Measurements from ENCODE around the gene VAX1.

DNA sequence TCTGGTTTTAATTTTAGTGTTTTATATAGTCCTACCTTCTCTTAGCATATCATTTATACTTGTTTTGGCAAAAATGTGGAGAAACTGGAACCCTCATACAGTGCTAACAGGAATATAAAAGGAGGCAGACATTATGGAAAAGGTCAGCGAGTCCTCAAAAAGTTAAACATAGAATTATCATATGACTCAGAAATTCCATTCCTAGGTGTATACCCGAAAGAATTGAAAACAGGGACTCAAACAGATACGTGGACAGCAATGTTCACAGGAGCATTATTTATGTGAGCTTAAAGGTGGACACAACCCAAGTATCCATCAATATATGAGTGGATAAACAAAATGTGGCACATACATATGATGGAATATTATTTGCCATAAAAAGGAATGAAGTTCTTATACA, 51.5 kb downstream of the VAX1 start:
- TF ChIP-seq, protein P1, sequence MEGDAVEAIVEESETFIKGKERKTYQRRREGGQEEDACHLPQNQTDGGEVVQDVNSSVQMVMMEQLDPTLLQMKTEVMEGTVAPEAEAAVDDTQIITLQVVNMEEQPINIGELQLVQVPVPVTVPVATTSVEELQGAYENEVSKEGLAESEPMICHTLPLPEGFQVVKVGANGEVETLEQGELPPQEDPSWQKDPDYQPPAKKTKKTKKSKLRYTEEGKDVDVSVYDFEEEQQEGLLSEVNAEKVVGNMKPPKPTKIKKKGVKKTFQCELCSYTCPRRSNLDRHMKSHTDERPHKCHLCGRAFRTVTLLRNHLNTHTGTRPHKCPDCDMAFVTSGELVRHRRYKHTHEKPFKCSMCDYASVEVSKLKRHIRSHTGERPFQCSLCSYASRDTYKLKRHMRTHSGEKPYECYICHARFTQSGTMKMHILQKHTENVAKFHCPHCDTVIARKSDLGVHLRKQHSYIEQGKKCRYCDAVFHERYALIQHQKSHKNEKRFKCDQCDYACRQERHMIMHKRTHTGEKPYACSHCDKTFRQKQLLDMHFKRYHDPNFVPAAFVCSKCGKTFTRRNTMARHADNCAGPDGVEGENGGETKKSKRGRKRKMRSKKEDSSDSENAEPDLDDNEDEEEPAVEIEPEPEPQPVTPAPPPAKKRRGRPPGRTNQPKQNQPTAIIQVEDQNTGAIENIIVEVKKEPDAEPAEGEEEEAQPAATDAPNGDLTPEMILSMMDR (IDR thresholded peaks at IDR 0.05), result no peak
- TF ChIP-seq, protein P2, sequence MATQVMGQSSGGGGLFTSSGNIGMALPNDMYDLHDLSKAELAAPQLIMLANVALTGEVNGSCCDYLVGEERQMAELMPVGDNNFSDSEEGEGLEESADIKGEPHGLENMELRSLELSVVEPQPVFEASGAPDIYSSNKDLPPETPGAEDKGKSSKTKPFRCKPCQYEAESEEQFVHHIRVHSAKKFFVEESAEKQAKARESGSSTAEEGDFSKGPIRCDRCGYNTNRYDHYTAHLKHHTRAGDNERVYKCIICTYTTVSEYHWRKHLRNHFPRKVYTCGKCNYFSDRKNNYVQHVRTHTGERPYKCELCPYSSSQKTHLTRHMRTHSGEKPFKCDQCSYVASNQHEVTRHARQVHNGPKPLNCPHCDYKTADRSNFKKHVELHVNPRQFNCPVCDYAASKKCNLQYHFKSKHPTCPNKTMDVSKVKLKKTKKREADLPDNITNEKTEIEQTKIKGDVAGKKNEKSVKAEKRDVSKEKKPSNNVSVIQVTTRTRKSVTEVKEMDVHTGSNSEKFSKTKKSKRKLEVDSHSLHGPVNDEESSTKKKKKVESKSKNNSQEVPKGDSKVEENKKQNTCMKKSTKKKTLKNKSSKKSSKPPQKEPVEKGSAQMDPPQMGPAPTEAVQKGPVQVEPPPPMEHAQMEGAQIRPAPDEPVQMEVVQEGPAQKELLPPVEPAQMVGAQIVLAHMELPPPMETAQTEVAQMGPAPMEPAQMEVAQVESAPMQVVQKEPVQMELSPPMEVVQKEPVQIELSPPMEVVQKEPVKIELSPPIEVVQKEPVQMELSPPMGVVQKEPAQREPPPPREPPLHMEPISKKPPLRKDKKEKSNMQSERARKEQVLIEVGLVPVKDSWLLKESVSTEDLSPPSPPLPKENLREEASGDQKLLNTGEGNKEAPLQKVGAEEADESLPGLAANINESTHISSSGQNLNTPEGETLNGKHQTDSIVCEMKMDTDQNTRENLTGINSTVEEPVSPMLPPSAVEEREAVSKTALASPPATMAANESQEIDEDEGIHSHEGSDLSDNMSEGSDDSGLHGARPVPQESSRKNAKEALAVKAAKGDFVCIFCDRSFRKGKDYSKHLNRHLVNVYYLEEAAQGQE (IDR thresholded peaks at IDR 0.05; ENCODE audit: insufficient read depth in 1 of 2, low read depth in 2 of 2, low read length in 1 of 2), result no peak
- TF ChIP-seq POLR2AphosphoS5 (IDR thresholded peaks at IDR 0.05; ENCODE audit: low read depth, low read length), result no peak
